T-cell (primary cell): Measurements from ENCODE around the gene JAKMIP3. TPM values are rescaled to one million over a fixed set of nuclear protein-coding genes. Genes with fewer than 3 reads are reported as not detected.
A peak's percentile ranks its signal among the peaks of the same experiment; 100 is the strongest.

ENCODE experiments used
- ATAC-seq, 4 experiments: fragments of 200-7000 bp in 3 of 4; fragments of 150-1000 bp in 1 of 4; cut with Tn5 transposase; replicated peaks in 1 of 4; 1 replicate in 3 of 4; 2 replicates in 1 of 4; pipeline ENCODE4 v1.10.0; 2021; ENCODE audit warnings: moderate library complexity in 3 of 4, mild to moderate bottlenecking in 2 of 4, moderate number of reproducible peaks in 1 of 4
- CTCF ChIA-PET, 2 donors: fragments of 300-600 bp; sonication (Branson Sonifier 250); formaldehyde crosslinking; loops; one replicate each; lab custom pipeline; 2022; ENCODE audit warnings: antibody characterized with exemption in 2 of 2; lab: Charles Lee
- POLR2A ChIA-PET, 2 donors: fragments of 300-600 bp; sonication (Branson Sonifier 250); formaldehyde crosslinking; loops; one replicate each; lab custom pipeline; 2022; ENCODE audit warnings: antibody characterized with exemption in 2 of 2; lab: Charles Lee
- DNase-seq, 35 experiments: peaks; one replicate each; pipeline versions ENCODE4 v3.0.0 to v3.0.0-alpha.2; 2013 to 2023
- H3K27ac ChIP-seq: one replicate; pipeline ENCODE4 v1.5.1; 2013; ENCODE audit warnings: low read length
- H3K27me3 ChIP-seq, 2 experiments: replicated peaks in 1 of 2; 1 replicate in 1 of 2; 2 replicates in 1 of 2; pipeline versions ENCODE4 v1.6.1 to v1.7.0; 2013; ENCODE audit warnings: low read length in 1 of 2, mixed read lengths in 1 of 2; ENCODE audit not compliant: control insufficient read depth in 2 of 2, insufficient read depth in 2 of 2; ENCODE audit errors: extremely low read depth in 1 of 2
- H3K36me3 ChIP-seq, 2 donors: 1 replicate in 1 of 2; 2 replicates in 1 of 2; pipeline versions ENCODE4 v1.6.1 to v1.7.0; 2013; ENCODE audit warnings: low read length in 1 of 2; ENCODE audit not compliant: control insufficient read depth in 2 of 2, insufficient read depth in 1 of 2; ENCODE audit errors: extremely low read depth in 1 of 2
- H3K4me1 ChIP-seq, 2 experiments: 1 replicate in 1 of 2; 2 replicates in 1 of 2; pipeline versions ENCODE4 v1.6.1 to v1.7.0; 2013; ENCODE audit warnings: low read length in 2 of 2, mixed read lengths in 1 of 2; ENCODE audit not compliant: insufficient read depth in 2 of 2, control insufficient read depth in 1 of 2; ENCODE audit errors: extremely low read depth in 1 of 2
- H3K4me3 ChIP-seq, 2 donors: 1 replicate in 1 of 2; 2 replicates in 1 of 2; pipeline versions ENCODE4 v1.5.1 to v1.7.0; 2013; ENCODE audit warnings: mild to moderate bottlenecking in 2 of 2, low read length in 1 of 2, moderate library complexity in 1 of 2; ENCODE audit not compliant: control insufficient read depth in 1 of 2; ENCODE audit errors: extremely low read depth in 1 of 2
- H3K9me3 ChIP-seq: 2 replicates; pipeline ENCODE4 v1.7.0; 2013
- H3K27ac Mint-ChIP-seq, 2 donors: one replicate each; pipeline ENCODE4 v1.8.0; 2020 to 2021; ENCODE audit warnings: mild to moderate bottlenecking in 2 of 2, mixed read lengths in 2 of 2
- H3K27me3 Mint-ChIP-seq, 2 donors: one replicate each; pipeline ENCODE4 v1.8.0; 2021 to 2022; ENCODE audit warnings: mixed read lengths in 2 of 2
- H3K36me3 Mint-ChIP-seq: one replicate; pipeline ENCODE4 v1.8.0; 2021; ENCODE audit warnings: mixed read lengths
- H3K4me1 Mint-ChIP-seq, 3 donors: one replicate each; pipeline ENCODE4 v1.8.0; 2020 to 2022; ENCODE audit warnings: mixed read lengths in 3 of 3, mild to moderate bottlenecking in 1 of 3
- H3K4me3 Mint-ChIP-seq, 3 donors: one replicate each; pipeline ENCODE4 v1.8.0; 2020 to 2022; ENCODE audit warnings: mild to moderate bottlenecking in 3 of 3, mixed read lengths in 3 of 3, moderate library complexity in 3 of 3
- H3K9me3 Mint-ChIP-seq, 3 donors: one replicate each; pipeline ENCODE4 v1.8.0; 2020 to 2022; ENCODE audit warnings: mixed read lengths in 3 of 3
- WGBS: methylation state at CpG from one replicate; pipeline ENCODE4 v1.1.5; 2013; ENCODE audit warnings: missing lambda C conversion rate; ENCODE audit not compliant: insufficient coverage; 5-methylcytosine and 5-hydroxymethylcytosine counted together
- total RNA-seq, 35 experiments: library from RNA in 6 of 35; stranded (reverse) in 6 of 35; fragments of 120-200 nt in 1 of 35; gene quantifications; one replicate each; pipeline versions ENCODE4 v1.2.1 to v1.2.4 and lab custom pipeline; 2013 to 2026

Gene JAKMIP3
- total RNA-seq, 5 donors from 2014 or later (not counting 1 experiment from before 2014, with no cell fraction given): 0.32 to 0.98 (median 0.50) TPM

GRCh38 chr10:132021504-132022143 is 44.1 kb upstream of the JAKMIP3 start:
- ATAC-seq (no peak), DNase-seq (no peak)
- CTCF ChIA-PET: interaction anchor here (1.3 to 2.9 kb wide), 2 partner anchors 136 kb away, joined by 4 to 39 read pairs; no protein-coding TSS in a partner anchor
- H3K4me1 Mint-ChIP-seq: peaks cover 7 to 8% (median 8%) of the 10 kb centered on the region in 3 donors
- peaks cover 15 to 17% of the 10 kb centered on the region in 2 donors for H3K27me3 Mint-ChIP-seq
- Histone ChIP-seq H3K36me3 (no peaks in the 10 kb centered on the region), H3K9me3 (no peaks in the 10 kb centered on the region), H3K27me3 (peaks cover 0 to 27% of the 10 kb centered on the region in 2 experiments), H3K4me3 (no peak overlapping the region), H3K27ac (no peak overlapping the region), H3K4me1 (peaks cover 0 to 10% of the 10 kb centered on the region in 2 experiments)
- H3K27ac Mint-ChIP-seq: no peak overlapping the region
- POLR2A ChIA-PET: no interaction called here
- no peaks in the 10 kb centered on the region for H3K9me3 Mint-ChIP-seq
- H3K4me3 Mint-ChIP-seq: no peak overlapping the region
- whole genome bisulfite sequencing: 79% methylated on average over 11 of the region's 16 CpGs
- no peaks in the 10 kb centered on the region for H3K36me3 Mint-ChIP-seq

- H3K4me1 Mint-ChIP-seq: peaks cover 7 to 8% (median 8%) of the 10 kb centered on the region in 3 donors
- no peaks in the 10 kb centered on the region for H3K9me3 Mint-ChIP-seq
- no peaks in the 10 kb centered on the region for H3K36me3 Mint-ChIP-seq
- H3K4me3 Mint-ChIP-seq: no peak overlapping the region
- DNase-seq: no peak
- POLR2A ChIA-PET: no interaction called here
- no peak overlapping the region for H3K4me3 ChIP-seq
- no peak overlapping the region for H3K27ac ChIP-seq
- H3K27me3 ChIP-seq: peaks cover 0 to 32% of the 10 kb centered on the region in 2 experiments
- H3K27ac Mint-ChIP-seq: no peak overlapping the region
- no peaks in the 10 kb centered on the region for H3K9me3 ChIP-seq
- ATAC-seq: no peak
- CTCF ChIA-PET: interaction anchor here (0.5 to 2.9 kb wide), 7 partner anchors 10 to 145 kb away, joined by 3 to 39 read pairs (median 3); no protein-coding TSS in a partner anchor
- H3K4me1 ChIP-seq: peaks cover 0 to 10% of the 10 kb centered on the region in 2 experiments
- peaks cover 20 to 22% of the 10 kb centered on the region in 2 donors for H3K27me3 Mint-ChIP-seq
- no peaks in the 10 kb centered on the region for H3K36me3 ChIP-seq
- 92% methylated on average over 17 of the region's 18 CpGs for WGBS
These were observed 43.5 kb upstream of the JAKMIP3 start for GRCh38 chr10:132022241-132022640.

DNA sequence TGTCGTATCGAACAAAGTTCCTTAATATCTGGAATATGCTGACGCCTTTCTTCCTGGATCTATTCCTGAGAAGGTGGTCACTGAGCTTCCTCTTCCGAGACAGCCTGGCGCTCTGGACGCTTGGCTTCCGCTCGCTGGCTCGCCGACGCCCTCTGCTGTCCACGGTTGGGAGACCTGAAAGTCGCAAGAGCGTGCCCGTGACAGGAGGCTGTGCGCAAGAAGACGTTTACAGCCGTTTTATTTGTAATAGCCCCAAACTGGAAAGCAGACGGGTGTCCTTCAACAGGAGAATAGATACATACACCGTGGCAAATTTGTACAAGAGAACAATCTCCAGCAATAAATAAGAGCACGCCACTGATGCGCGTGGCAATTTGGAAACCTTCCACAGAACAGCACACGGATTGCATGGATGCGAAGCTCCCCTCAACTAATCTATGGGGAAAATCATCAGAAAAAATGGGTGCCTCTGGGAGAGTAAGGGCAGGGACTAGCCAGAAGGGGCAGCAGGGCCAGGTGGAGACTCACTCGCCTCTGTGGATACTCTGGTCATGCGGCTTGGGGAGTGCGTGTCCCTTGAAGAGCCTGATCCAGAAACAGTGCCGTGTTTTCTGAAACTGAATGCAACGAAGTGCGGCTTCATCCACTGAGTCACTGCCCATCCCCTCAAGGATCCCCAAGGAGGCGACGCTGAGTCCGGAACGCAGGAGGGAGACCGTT is 42.5 kb upstream of the JAKMIP3 start:
- H3K4me3 Mint-ChIP-seq: peak overlapping the region in 2 of 3 donors; percentile 4 to 48
- DNase-seq (peak; percentile 30 to 86 (median 68)), ATAC-seq (peak; percentile 81 to 90 (median 83))
- H3K27me3 Mint-ChIP-seq: peaks cover 28 to 32% of the 10 kb centered on the region in 2 donors
- H3K27ac ChIP-seq: no peak overlapping the region
- 20% methylated on average over 28 of the region's 36 CpGs for WGBS
- peaks cover 0 to 39% of the 10 kb centered on the region in 2 experiments for H3K27me3 ChIP-seq
- no peaks in the 10 kb centered on the region for H3K9me3 ChIP-seq
- CTCF ChIA-PET: interaction anchor here (0.7 to 2.9 kb wide), 9 partner anchors 11 to 139 kb away, joined by 3 to 39 read pairs (median 3); no protein-coding TSS in a partner anchor
- peaks cover 0 to 10% of the 10 kb centered on the region in 2 experiments for H3K4me1 ChIP-seq
- POLR2A ChIA-PET: interaction anchor here in 1 of 2 donors (0.5 kb wide), 1 partner anchor 135 kb away, joined by 3 read pairs; no protein-coding TSS in a partner anchor
- H3K27ac Mint-ChIP-seq: no peak overlapping the region
- no peaks in the 10 kb centered on the region for H3K36me3 ChIP-seq
- no peak overlapping the region for H3K4me3 ChIP-seq
- H3K36me3 Mint-ChIP-seq: no peaks in the 10 kb centered on the region
- peaks cover 7 to 8% (median 8%) of the 10 kb centered on the region in 3 donors for H3K4me1 Mint-ChIP-seq
- H3K9me3 Mint-ChIP-seq: no peaks in the 10 kb centered on the region

DNA sequence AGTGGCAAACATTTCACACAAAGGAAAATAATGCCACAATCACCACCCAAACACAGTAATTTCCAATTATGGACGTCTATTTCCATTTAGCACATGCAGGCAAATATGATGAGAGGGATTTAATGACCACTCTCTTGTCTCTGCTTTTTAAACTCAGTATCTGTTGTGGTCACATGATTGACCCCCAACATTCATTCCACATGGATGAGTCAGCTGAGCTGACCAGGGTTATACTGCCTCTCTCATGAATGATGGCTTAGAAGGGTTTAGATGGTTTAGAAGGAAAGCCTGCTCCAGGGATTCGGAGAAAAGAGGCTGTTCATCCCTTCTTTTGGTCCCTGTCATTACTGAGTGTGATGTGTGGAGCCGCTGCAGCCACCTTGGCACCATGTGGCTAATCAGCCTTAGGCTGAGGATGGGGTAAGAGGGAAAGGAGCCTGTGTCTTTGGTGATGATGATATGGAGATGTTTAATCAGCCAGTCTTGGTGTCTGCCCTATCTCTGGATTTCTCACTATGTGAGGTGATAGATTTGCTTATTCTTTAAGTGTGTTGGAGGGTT is 38.2 kb upstream of the JAKMIP3 start:
- Histone ChIP-seq H3K27ac (no peak overlapping the region), H3K27me3 (peaks cover 0 to 66% of the 10 kb centered on the region in 2 experiments), H3K9me3 (no peaks in the 10 kb centered on the region), H3K4me1 (peaks cover 0 to 10% of the 10 kb centered on the region in 2 experiments), H3K36me3 (no peaks in the 10 kb centered on the region), H3K4me3 (no peak overlapping the region)
- Mint-ChIP-seq H3K36me3 (no peaks in the 10 kb centered on the region), H3K27ac (no peak overlapping the region), H3K9me3 (no peaks in the 10 kb centered on the region), H3K4me1 (peaks cover 7 to 8% (median 8%) of the 10 kb centered on the region in 3 donors), H3K4me3 (no peak overlapping the region), H3K27me3 (peaks cover 42 to 64% of the 10 kb centered on the region in 2 donors)
- DNase-seq (no peak), ATAC-seq (no peak)
- CTCF ChIA-PET: no interaction called here
- POLR2A ChIA-PET: no interaction called here
- WGBS: 57% methylated on average over 1 of the region's 3 CpGs

GRCh38 chr10:132028706-132029105 is 37.0 kb upstream of the JAKMIP3 start:
- Mint-ChIP-seq H3K9me3 (no peaks in the 10 kb centered on the region), H3K27me3 (peaks cover 46 to 69% of the 10 kb centered on the region in 2 donors), H3K27ac (peak overlapping the region in 1 of 2 donors; percentile 68), H3K36me3 (no peaks in the 10 kb centered on the region), H3K4me3 (no peak overlapping the region), H3K4me1 (peaks cover 0 to 3% (median 0%) of the 10 kb centered on the region in 3 donors)
- H3K4me3 ChIP-seq: no peak overlapping the region
- H3K27ac ChIP-seq: no peak overlapping the region
- no peaks in the 10 kb centered on the region for H3K9me3 ChIP-seq
- DNase-seq (no peak), ATAC-seq (no peak)
- 100% methylated on average over 1 of the region's 6 CpGs for WGBS
- H3K4me1 ChIP-seq: no peaks in the 10 kb centered on the region
- CTCF ChIA-PET: no interaction called here
- H3K27me3 ChIP-seq: peaks cover 2 to 64% of the 10 kb centered on the region in 2 experiments
- H3K36me3 ChIP-seq: no peaks in the 10 kb centered on the region
- POLR2A ChIA-PET: no interaction called here

- Mint-ChIP-seq H3K4me1 (peaks cover 0 to 6% (median 0%) of the 10 kb centered on the region in 3 donors), H3K9me3 (no peaks in the 10 kb centered on the region), H3K4me3 (no peak overlapping the region), H3K27me3 (peaks cover 57 to 82% of the 10 kb centered on the region in 2 donors), H3K27ac (no peak overlapping the region), H3K36me3 (no peaks in the 10 kb centered on the region)
- Histone ChIP-seq H3K4me1 (no peaks in the 10 kb centered on the region), H3K9me3 (no peaks in the 10 kb centered on the region), H3K4me3 (no peak overlapping the region), H3K36me3 (no peaks in the 10 kb centered on the region), H3K27ac (no peak overlapping the region), H3K27me3 (peaks cover 6 to 66% of the 10 kb centered on the region in 2 experiments)
- 84% methylated on average over 6 of the region's 12 CpGs for WGBS
- CTCF ChIA-PET: interaction anchor here in 1 of 2 donors (0.7 to 1.1 kb wide), 2 partner anchors 146 to 161 kb away, joined by 3 to 4 read pairs; no protein-coding TSS in a partner anchor
- POLR2A ChIA-PET: no interaction called here
- DNase-seq (no peak), ATAC-seq (no peak)
These were observed 34.8 kb upstream of the JAKMIP3 start for GRCh38 chr10:132030898-132031463.
